MCF 10A (cell line): ENCODE data around the gene CSK. TPM values are rescaled to one million over a fixed set of nuclear protein-coding genes. Genes with fewer than 3 reads are reported as not detected.
A peak's percentile ranks its signal among the peaks of the same experiment; 100 is the strongest.

Experiments used
- BruUV-seq: library from RNA; stranded (reverse); fragments of 400-500 nt; replicated peaks from 2 replicates; lab custom pipeline; 2021; lab: Mats Ljungman, UMichigan
- CTCF ChIA-PET: fragments of 300-600 bp; sonication (Branson Sonifier 250); formaldehyde crosslinking; extraction: SDS; loops from one replicate; lab custom pipeline; 2021; ENCODE audit warnings: antibody characterized with exemption, inconsistent platforms; lab: Yijun Ruan, JAX
- POLR2A ChIA-PET: fragments of 300-600, 350-650 bp; sonication (Branson Sonifier 250); formaldehyde crosslinking; extraction: SDS; loops from one replicate; lab custom pipeline; 2020; ENCODE audit warnings: antibody characterized with exemption, inconsistent platforms; lab: Yijun Ruan, JAX
- DNase-seq: peaks from one replicate; pipeline ENCODE4 v3.0.0-alpha.2; 2018; ENCODE audit not compliant: unreplicated experiment
- H3K27ac Mint-ChIP-seq: one replicate; pipeline ENCODE4 v1.8.0; 2022; ENCODE audit warnings: mild to moderate bottlenecking, low read depth, mixed read lengths; ENCODE audit not compliant: unreplicated experiment
- H3K27me3 Mint-ChIP-seq: one replicate; pipeline ENCODE4 v1.8.0; 2022; ENCODE audit warnings: mixed read lengths; ENCODE audit not compliant: insufficient read depth, unreplicated experiment
- H3K36me3 Mint-ChIP-seq: one replicate; pipeline ENCODE4 v1.8.0; 2022; ENCODE audit warnings: mild to moderate bottlenecking, moderate library complexity, mixed read lengths; ENCODE audit not compliant: insufficient read depth, unreplicated experiment
- H3K4me1 Mint-ChIP-seq: one replicate; pipeline ENCODE4 v1.8.0; 2022; ENCODE audit warnings: mixed read lengths; ENCODE audit not compliant: insufficient read depth, unreplicated experiment
- H3K4me3 Mint-ChIP-seq: one replicate; pipeline ENCODE4 v1.8.0; 2022; ENCODE audit warnings: mild to moderate bottlenecking, moderate library complexity, mixed read lengths; ENCODE audit not compliant: unreplicated experiment
- H3K9me3 Mint-ChIP-seq: one replicate; pipeline ENCODE4 v1.8.0; 2022; ENCODE audit warnings: mixed read lengths; ENCODE audit not compliant: unreplicated experiment
- intact Hi-C: fragments of 100-400 bp; cut with micrococcal nuclease; formaldehyde crosslinking; loops from 2 replicates; pipeline ENCODE4 v1.14.1; 2022
- total RNA-seq: library from RNA; stranded (reverse); gene quantifications from 2 replicates; pipeline ENCODE4 v1.2.3, GENCODE V29; 2022
- TF ChIP-seq, protein P1 (sequence below): fragments of 200-600 bp; IDR thresholded peaks from one replicate; pipeline ENCODE4 v1.8.0; 2022; ENCODE audit warnings: antibody characterized with exemption, mild to moderate bottlenecking; ENCODE audit not compliant: unreplicated experiment

CSK gene
- total RNA-seq, 1 experiment from 2014 or later = 65.3 TPM

GRCh38 chr15:74807282-74807681 lies 25.4 kb downstream of the CSK start:
- BruUV-seq = no TSS peak
- Mint-ChIP-seq H3K4me3 (no peak overlapping the region), H3K9me3 (no peaks in the 10 kb centered on the region), H3K36me3 (peaks cover 18% of the 10 kb centered on the region), H3K27me3 (no peaks in the 10 kb centered on the region), H3K4me1 (peaks cover 23% of the 10 kb centered on the region), H3K27ac (no peak overlapping the region)
- DNase-seq = no peak
- POLR2A ChIA-PET = interaction anchor here (1.2 to 1.8 kb wide), 5 partner anchors 7 to 35 kb away, joined by 3 to 5 read pairs (median 4); partner anchors contain the start of genes CSK and ULK3
- intact Hi-C loops = no loop called here
- CTCF ChIA-PET = interaction anchor here (0.6 to 2.0 kb wide), 6 partner anchors 10 to 176 kb away, joined by 3 to 7 read pairs (median 4); partner anchors contain the start of gene CSK
- TF ChIP-seq, protein P1, sequence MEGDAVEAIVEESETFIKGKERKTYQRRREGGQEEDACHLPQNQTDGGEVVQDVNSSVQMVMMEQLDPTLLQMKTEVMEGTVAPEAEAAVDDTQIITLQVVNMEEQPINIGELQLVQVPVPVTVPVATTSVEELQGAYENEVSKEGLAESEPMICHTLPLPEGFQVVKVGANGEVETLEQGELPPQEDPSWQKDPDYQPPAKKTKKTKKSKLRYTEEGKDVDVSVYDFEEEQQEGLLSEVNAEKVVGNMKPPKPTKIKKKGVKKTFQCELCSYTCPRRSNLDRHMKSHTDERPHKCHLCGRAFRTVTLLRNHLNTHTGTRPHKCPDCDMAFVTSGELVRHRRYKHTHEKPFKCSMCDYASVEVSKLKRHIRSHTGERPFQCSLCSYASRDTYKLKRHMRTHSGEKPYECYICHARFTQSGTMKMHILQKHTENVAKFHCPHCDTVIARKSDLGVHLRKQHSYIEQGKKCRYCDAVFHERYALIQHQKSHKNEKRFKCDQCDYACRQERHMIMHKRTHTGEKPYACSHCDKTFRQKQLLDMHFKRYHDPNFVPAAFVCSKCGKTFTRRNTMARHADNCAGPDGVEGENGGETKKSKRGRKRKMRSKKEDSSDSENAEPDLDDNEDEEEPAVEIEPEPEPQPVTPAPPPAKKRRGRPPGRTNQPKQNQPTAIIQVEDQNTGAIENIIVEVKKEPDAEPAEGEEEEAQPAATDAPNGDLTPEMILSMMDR = no peak

GRCh38 chr15:74808078-74808839 lies 26.4 kb downstream of the CSK start:
- CTCF ChIA-PET = interaction anchor here (0.7 to 1.7 kb wide), 8 partner anchors 8 to 166 kb away, joined by 3 to 6 read pairs (median 4); no protein-coding TSS in a partner anchor
- Mint-ChIP-seq H3K4me3 (peak overlapping the region; percentile 28), H3K27ac (peak overlapping the region; percentile 5), H3K27me3 (no peaks in the 10 kb centered on the region), H3K4me1 (peaks cover 31% of the 10 kb centered on the region), H3K36me3 (peaks cover 15% of the 10 kb centered on the region), H3K9me3 (no peaks in the 10 kb centered on the region)
- BruUV-seq = no TSS peak
- intact Hi-C loops = no loop called here
- peak; percentile 88 for DNase-seq
- POLR2A ChIA-PET = interaction anchor here (0.8 to 1.8 kb wide), 6 partner anchors 8 to 27 kb away, joined by 3 to 5 read pairs (median 4); partner anchors contain the start of gene CSK
- TF ChIP-seq, protein P1 = no peak

DNA sequence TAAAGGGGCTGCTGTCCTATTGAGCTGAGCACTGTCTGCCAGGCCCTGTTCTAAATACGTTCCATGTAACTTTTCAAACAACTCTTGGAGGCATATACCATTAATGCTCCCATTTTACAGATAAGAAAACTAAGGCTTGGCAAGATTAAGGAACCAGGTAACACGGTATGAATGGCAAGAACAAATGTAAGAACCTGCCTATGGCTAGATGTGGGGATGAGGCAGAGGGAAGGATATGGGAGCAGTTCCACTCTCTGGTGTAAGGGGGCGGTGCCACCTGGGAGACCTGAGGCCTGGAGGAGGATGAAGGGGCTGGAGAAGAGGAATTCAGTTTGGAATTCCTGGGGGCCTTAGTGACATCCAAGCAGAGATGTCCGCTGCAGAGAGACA lies 27.0 kb downstream of the CSK start:
- DNase-seq = no peak
- Mint-ChIP-seq H3K9me3 (no peaks in the 10 kb centered on the region), H3K27ac (peak overlapping the region; percentile 55), H3K27me3 (no peaks in the 10 kb centered on the region), H3K4me1 (peaks cover 36% of the 10 kb centered on the region), H3K36me3 (peaks cover 13% of the 10 kb centered on the region), H3K4me3 (peak overlapping the region; percentile 28)
- intact Hi-C loops = no loop called here
- TF ChIP-seq, protein P1 = no peak
- POLR2A ChIA-PET = interaction anchor here (1.4 to 1.8 kb wide), 3 partner anchors 10 to 27 kb away, joined by 3 to 5 read pairs (median 5); partner anchors contain the start of gene CSK
- CTCF ChIA-PET = interaction anchor here (0.7 to 1.7 kb wide), 6 partner anchors 9 to 38 kb away, joined by 3 to 6 read pairs (median 4); no protein-coding TSS in a partner anchor
- no TSS peak for BruUV-seq

- no peak for DNase-seq
- H3K27ac Mint-ChIP-seq = peak overlapping the region; percentile 55
- TF ChIP-seq, protein P1 = no peak
- no TSS peak for BruUV-seq
- peaks cover 9% of the 10 kb centered on the region for H3K36me3 Mint-ChIP-seq
- POLR2A ChIA-PET = interaction anchor here (1.4 kb wide), 1 partner anchor 10 kb away, joined by 3 read pairs; no protein-coding TSS in a partner anchor
- H3K9me3 Mint-ChIP-seq = no peaks in the 10 kb centered on the region
- CTCF ChIA-PET = interaction anchor here (0.7 to 1.3 kb wide), 4 partner anchors 8 to 26 kb away, joined by 3 to 6 read pairs (median 4); no protein-coding TSS in a partner anchor
- no peaks in the 10 kb centered on the region for H3K27me3 Mint-ChIP-seq
- intact Hi-C loops = no loop called here
- H3K4me3 Mint-ChIP-seq = no peak overlapping the region
- H3K4me1 Mint-ChIP-seq = peaks cover 36% of the 10 kb centered on the region
Measured at GRCh38 chr15:74809242-74809641, 27.4 kb downstream of the CSK start.
